GM23338 (cell line): ENCODE results near the gene FOXP1. TPM values are rescaled to one million over a fixed set of nuclear protein-coding genes. Genes with fewer than 3 reads are reported as not detected.

Experiments used
- ATAC-seq: fragments of 200-7000 bp; cut with Tn5 transposase; 3 replicates; pipeline ENCODE4 v1.9.1; 2020
- DNase-seq: peaks from one replicate; pipeline ENCODE4 v3.0.0-alpha.2; 2015; ENCODE audit warnings: low spot score
- H2AFZ ChIP-seq: fragments of 200-600 bp; sonication (generic); 2 replicates; pipeline ENCODE4 v1.8.0; 2016; ENCODE audit warnings: antibody characterized with exemption, mild to moderate bottlenecking, moderate library complexity
- H3F3A ChIP-seq: fragments of 200-600 bp; sonication (generic); replicated peaks from 2 replicates; pipeline ENCODE4 v1.8.0; 2017; ENCODE audit warnings: antibody characterized with exemption, mixed run types, low read depth
- H3K27ac ChIP-seq: fragments of 200-600 bp; sonication (generic); 2 replicates; pipeline ENCODE4 v1.6.1; 2016; ENCODE audit warnings: low read depth
- H3K27me3 ChIP-seq: fragments of 200-600 bp; sonication (generic); 2 replicates; pipeline ENCODE4 v1.8.0; 2016; ENCODE audit warnings: mild to moderate bottlenecking, mixed run types, moderate library complexity; ENCODE audit not compliant: insufficient read depth
- H3K36me3 ChIP-seq: fragments of 200-600 bp; sonication (generic); 2 replicates; pipeline ENCODE4 v1.8.0; 2016; ENCODE audit warnings: mild to moderate bottlenecking; ENCODE audit not compliant: insufficient read depth
- H3K4me1 ChIP-seq: fragments of 200-600 bp; sonication (generic); 2 replicates; pipeline ENCODE4 v1.8.0; 2016; ENCODE audit warnings: mild to moderate bottlenecking, moderate library complexity; ENCODE audit not compliant: insufficient read depth
- H3K4me2 ChIP-seq: fragments of 200-600 bp; sonication (generic); 2 replicates; pipeline ENCODE4 v1.7.1; 2017; ENCODE audit warnings: mixed run types
- H3K4me3 ChIP-seq: fragments of 200-600 bp; sonication (generic); 2 replicates; pipeline ENCODE4 v1.6.1; 2016; ENCODE audit warnings: mixed run types
- H3K79me2 ChIP-seq: fragments of 200-600 bp; sonication (generic); replicated peaks from 2 replicates; pipeline ENCODE4 v1.8.0; 2017; ENCODE audit warnings: mild to moderate bottlenecking; ENCODE audit not compliant: insufficient read depth
- H3K9me2 ChIP-seq: fragments of 200-600 bp; sonication (generic); 2 replicates; pipeline ENCODE4 v1.8.0; 2017; ENCODE audit not compliant: insufficient read depth
- H4K20me1 ChIP-seq: fragments of 200-600 bp; sonication (generic); replicated peaks from 2 replicates; pipeline ENCODE4 v1.8.0; 2017; ENCODE audit warnings: mild to moderate bottlenecking; ENCODE audit not compliant: insufficient read depth
- H3K27ac Mint-ChIP-seq: 2 replicates; pipeline ENCODE4 v1.8.0; 2020; ENCODE audit warnings: inconsistent platforms, mild to moderate bottlenecking, moderate library complexity, mixed read lengths
- H3K27me3 Mint-ChIP-seq: 3 replicates; pipeline ENCODE4 v1.8.0; 2022; ENCODE audit warnings: low read depth, mild to moderate bottlenecking, moderate library complexity, mixed read lengths, inconsistent platforms; ENCODE audit not compliant: insufficient read depth, poor library complexity
- H3K36me3 Mint-ChIP-seq: 3 replicates; pipeline ENCODE4 v1.8.0; 2021; ENCODE audit warnings: low read depth, mild to moderate bottlenecking, inconsistent platforms, moderate library complexity, mixed read lengths
- H3K4me1 Mint-ChIP-seq: 3 replicates; pipeline ENCODE4 v1.8.0; 2020; ENCODE audit warnings: mild to moderate bottlenecking, inconsistent platforms, mixed read lengths
- H3K4me3 Mint-ChIP-seq: 3 replicates; pipeline ENCODE4 v1.8.0; 2021; ENCODE audit warnings: moderate library complexity, mild to moderate bottlenecking, inconsistent platforms, mixed read lengths
- H3K9me3 Mint-ChIP-seq: 3 replicates; pipeline ENCODE4 v1.8.0; 2020; ENCODE audit warnings: moderate library complexity, mild to moderate bottlenecking, inconsistent platforms, mixed read lengths
- CREB1 ChIP-seq: fragments of 250-450 bp; sonication (Bioruptor Pico); IDR thresholded peaks from 2 replicates; pipeline ENCODE4 v1.5.0; 2020; ENCODE audit warnings: low read depth, mild to moderate bottlenecking, moderate library complexity
- CTCF ChIP-seq, 2 experiments: fragments of 200-600 bp in 1 of 2; sonication (generic) in 1 of 2; conservative IDR thresholded peaks; 2 replicates each; pipeline versions ENCODE4 v1.5.1 to v1.6.1; 2016 to 2017; ENCODE audit warnings: antibody characterized with exemption in 2 of 2, low read depth in 2 of 2, mild to moderate bottlenecking in 2 of 2, moderate library complexity in 1 of 2
- ETS1 ChIP-seq: IDR thresholded peaks from 2 replicates; pipeline ENCODE4 v1.6.1; 2016; ENCODE audit warnings: antibody characterized with exemption
- EZH2 ChIP-seq: fragments of 200-600 bp; sonication (generic); IDR thresholded peaks from one replicate; pipeline ENCODE4 v1.8.0; 2017; ENCODE audit warnings: antibody characterized with exemption, mild to moderate bottlenecking, low read depth; ENCODE audit not compliant: unreplicated experiment
- EZH2phosphoT487 ChIP-seq: fragments of 200-600 bp; sonication (generic); IDR thresholded peaks from one replicate; pipeline ENCODE4 v1.8.1; 2018; ENCODE audit warnings: antibody characterized with exemption; ENCODE audit not compliant: unreplicated experiment
- JUNB ChIP-seq: IDR thresholded peaks from one replicate; pipeline ENCODE4 v1.6.1; 2016; ENCODE audit warnings: antibody characterized with exemption; ENCODE audit not compliant: unreplicated experiment
- NANOG ChIP-seq: IDR thresholded peaks from 2 replicates; pipeline ENCODE4 v1.6.1; 2016; ENCODE audit warnings: antibody characterized with exemption, borderline replicate concordance
- POLR2AphosphoS5 ChIP-seq: IDR thresholded peaks from 2 replicates; pipeline ENCODE4 v1.6.1; 2016; ENCODE audit warnings: antibody characterized with exemption, low read depth
- REST ChIP-seq: IDR thresholded peaks from one replicate; pipeline ENCODE4 v1.6.1; 2018; ENCODE audit warnings: antibody characterized with exemption; ENCODE audit not compliant: unreplicated experiment
- STAT1 ChIP-seq: IDR thresholded peaks from one replicate; pipeline ENCODE4 v1.6.1; 2016; ENCODE audit warnings: antibody characterized with exemption; ENCODE audit not compliant: unreplicated experiment
- ZNF114 ChIP-seq: fragments of 250-450 bp; sonication (Bioruptor Pico); IDR thresholded peaks from 2 replicates; pipeline ENCODE4 v1.5.0; 2020; ENCODE audit warnings: mild to moderate bottlenecking, moderate library complexity
- ZNF331 ChIP-seq: fragments of 250-450 bp; sonication (Bioruptor Pico); IDR thresholded peaks from 2 replicates; pipeline ENCODE4 v1.5.0; 2020; ENCODE audit warnings: low read depth, mild to moderate bottlenecking, moderate library complexity
- polyA plus RNA-seq: library from polyadenylated mRNA; unstranded; fragments of >200 nt; fragmentation: Nextera tagmentation; extraction: Ambion mirVana; gene quantifications from 2 replicates; pipeline ENCODE4 v1.2.1, GENCODE V29; 2016
- total RNA-seq: library from RNA; depleted of rRNA; stranded (reverse); fragments of >200 nt; shearing (Covaris generic); gene quantifications from 2 replicates; pipeline ENCODE4 v1.2.3, GENCODE V29; 2014
- TF ChIP-seq, protein P1 (sequence below): fragments of 250-450 bp; sonication (Bioruptor Pico); IDR thresholded peaks from 2 replicates; pipeline ENCODE4 v1.5.0; 2020; ENCODE audit warnings: mild to moderate bottlenecking, moderate library complexity

FOXP1 gene
- total and polyA plus RNA-seq, 2 experiments from 2014 or later = 32.9 to 35.5 TPM

DNA sequence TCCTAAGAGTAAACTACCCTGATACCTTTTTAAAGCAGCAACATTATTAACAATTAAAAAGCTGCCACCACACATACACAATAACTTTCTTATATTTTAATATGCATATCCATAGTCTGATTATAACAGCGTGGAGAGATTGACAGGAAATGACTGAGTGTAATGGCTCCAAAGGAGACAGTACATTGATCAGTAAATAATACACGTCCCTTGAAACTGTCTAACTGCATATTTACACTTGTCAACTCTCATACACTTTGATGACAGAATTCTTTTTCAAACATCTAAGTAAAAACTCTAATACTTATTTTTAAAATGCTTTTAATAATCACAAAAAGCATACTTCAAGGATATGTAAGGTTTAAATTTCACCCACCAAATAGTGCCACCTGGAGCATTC is 99.5 kb downstream of the FOXP1 start:
- no peaks in the 10 kb centered on the region for H3K79me2 ChIP-seq
- H2AFZ ChIP-seq = no peak overlapping the region
- no peak overlapping the region for H3K4me2 ChIP-seq
- Mint-ChIP-seq H3K27ac (no peak overlapping the region; the same call in 1 of the 2 replicates), H3K27me3 (peaks cover 2% of the 10 kb centered on the region), H3K4me3 (no peak overlapping the region), H3K36me3 (no peaks in the 10 kb centered on the region), H3K9me3 (no peaks in the 10 kb centered on the region), H3K4me1 (peaks cover 20% of the 10 kb centered on the region)
- H3K4me3 ChIP-seq = no peak overlapping the region
- TF ChIP-seq CREB1 (CRISPR knock-in tag) (no peak), EZH2 (no peak), JUNB (no peak), ZNF331 (CRISPR knock-in tag) (no peak), STAT1 (no peak), REST (no peak), ETS1 (no peak), POLR2AphosphoS5 (no peak), ZNF114 (CRISPR knock-in tag) (no peak), EZH2phosphoT487 (no peak), NANOG (no peak), CTCF (conservative IDR thresholded peaks at IDR 0.05; ENCODE audit: low read depth in 2 of 2) (no peak)
- TF ChIP-seq, protein P1, sequence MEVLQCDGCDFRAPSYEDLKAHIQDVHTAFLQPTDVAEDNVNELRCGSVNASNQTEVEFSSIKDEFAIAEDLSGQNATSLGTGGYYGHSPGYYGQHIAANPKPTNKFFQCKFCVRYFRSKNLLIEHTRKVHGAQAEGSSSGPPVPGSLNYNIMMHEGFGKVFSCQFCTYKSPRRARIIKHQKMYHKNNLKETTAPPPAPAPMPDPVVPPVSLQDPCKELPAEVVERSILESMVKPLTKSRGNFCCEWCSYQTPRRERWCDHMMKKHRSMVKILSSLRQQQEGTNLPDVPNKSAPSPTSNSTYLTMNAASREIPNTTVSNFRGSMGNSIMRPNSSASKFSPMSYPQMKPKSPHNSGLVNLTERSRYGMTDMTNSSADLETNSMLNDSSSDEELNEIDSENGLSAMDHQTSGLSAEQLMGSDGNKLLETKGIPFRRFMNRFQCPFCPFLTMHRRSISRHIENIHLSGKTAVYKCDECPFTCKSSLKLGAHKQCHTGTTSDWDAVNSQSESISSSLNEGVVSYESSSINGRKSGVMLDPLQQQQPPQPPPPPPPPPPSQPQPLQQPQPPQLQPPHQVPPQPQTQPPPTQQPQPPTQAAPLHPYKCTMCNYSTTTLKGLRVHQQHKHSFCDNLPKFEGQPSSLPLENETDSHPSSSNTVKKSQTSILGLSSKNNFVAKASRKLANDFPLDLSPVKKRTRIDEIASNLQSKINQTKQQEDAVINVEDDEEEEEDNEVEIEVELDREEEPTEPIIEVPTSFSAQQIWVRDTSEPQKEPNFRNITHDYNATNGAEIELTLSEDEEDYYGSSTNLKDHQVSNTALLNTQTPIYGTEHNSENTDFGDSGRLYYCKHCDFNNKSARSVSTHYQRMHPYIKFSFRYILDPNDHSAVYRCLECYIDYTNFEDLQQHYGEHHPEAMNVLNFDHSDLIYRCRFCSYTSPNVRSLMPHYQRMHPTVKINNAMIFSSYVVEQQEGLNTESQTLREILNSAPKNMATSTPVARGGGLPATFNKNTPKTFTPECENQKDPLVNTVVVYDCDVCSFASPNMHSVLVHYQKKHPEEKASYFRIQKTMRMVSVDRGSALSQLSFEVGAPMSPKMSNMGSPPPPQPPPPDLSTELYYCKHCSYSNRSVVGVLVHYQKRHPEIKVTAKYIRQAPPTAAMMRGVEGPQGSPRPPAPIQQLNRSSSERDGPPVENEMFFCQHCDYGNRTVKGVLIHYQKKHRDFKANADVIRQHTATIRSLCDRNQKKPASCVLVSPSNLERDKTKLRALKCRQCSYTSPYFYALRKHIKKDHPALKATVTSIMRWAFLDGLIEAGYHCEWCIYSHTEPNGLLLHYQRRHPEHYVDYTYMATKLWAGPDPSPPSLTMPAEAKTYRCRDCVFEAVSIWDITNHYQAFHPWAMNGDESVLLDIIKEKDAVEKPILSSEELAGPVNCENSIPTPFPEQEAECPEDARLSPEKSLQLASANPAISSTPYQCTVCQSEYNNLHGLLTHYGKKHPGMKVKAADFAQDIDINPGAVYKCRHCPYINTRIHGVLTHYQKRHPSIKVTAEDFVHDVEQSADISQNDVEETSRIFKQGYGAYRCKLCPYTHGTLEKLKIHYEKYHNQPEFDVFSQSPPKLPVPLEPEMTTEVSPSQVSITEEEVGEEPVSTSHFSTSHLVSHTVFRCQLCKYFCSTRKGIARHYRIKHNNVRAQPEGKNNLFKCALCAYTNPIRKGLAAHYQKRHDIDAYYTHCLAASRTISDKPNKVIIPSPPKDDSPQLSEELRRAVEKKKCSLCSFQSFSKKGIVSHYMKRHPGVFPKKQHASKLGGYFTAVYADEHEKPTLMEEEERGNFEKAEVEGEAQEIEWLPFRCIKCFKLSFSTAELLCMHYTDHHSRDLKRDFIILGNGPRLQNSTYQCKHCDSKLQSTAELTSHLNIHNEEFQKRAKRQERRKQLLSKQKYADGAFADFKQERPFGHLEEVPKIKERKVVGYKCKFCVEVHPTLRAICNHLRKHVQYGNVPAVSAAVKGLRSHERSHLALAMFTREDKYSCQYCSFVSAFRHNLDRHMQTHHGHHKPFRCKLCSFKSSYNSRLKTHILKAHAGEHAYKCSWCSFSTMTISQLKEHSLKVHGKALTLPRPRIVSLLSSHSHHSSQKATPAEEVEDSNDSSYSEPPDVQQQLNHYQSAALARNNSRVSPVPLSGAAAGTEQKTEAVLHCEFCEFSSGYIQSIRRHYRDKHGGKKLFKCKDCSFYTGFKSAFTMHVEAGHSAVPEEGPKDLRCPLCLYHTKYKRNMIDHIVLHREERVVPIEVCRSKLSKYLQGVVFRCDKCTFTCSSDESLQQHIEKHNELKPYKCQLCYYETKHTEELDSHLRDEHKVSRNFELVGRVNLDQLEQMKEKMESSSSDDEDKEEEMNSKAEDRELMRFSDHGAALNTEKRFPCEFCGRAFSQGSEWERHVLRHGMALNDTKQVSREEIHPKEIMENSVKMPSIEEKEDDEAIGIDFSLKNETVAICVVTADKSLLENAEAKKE (CRISPR knock-in tag) = no peak
- no peaks in the 10 kb centered on the region for H3K27me3 ChIP-seq
- no peak overlapping the region for H3K27ac ChIP-seq
- DNase-seq (no peak), ATAC-seq (no peak)
- no peaks in the 10 kb centered on the region for H3K9me2 ChIP-seq
- peaks cover 17% of the 10 kb centered on the region for H3K4me1 ChIP-seq
- H3F3A ChIP-seq = no peaks in the 10 kb centered on the region
- no peaks in the 10 kb centered on the region for H3K36me3 ChIP-seq
- no peaks in the 10 kb centered on the region for H4K20me1 ChIP-seq
